WTC11 (cell line): ENCODE measurements around the gene GNPTG.

Source experiments
- IRF2 ChIP-seq: sonication (generic); formaldehyde crosslinking; IDR thresholded peaks from 2 replicates; pipeline ENCODE4 v1.8.0; 2022; ENCODE audit warnings: low read depth, missing genetic modification reagents, borderline replicate concordance
- JUN ChIP-seq: sonication (generic); formaldehyde crosslinking; IDR thresholded peaks from 2 replicates; pipeline ENCODE4 v1.8.0; 2023; ENCODE audit warnings: mild to moderate bottlenecking, missing genetic modification reagents
- KAT7 ChIP-seq: sonication (generic); formaldehyde crosslinking; IDR thresholded peaks from 2 replicates; pipeline ENCODE4 v1.8.1; 2023; ENCODE audit warnings: missing genetic modification reagents, mild to moderate bottlenecking, borderline replicate concordance
- ZNF317 ChIP-seq: sonication (generic); formaldehyde crosslinking; IDR thresholded peaks from 2 replicates; pipeline ENCODE4 v1.8.1; 2023; ENCODE audit warnings: low read depth, mild to moderate bottlenecking, moderate library complexity, missing genetic modification reagents, borderline replicate concordance
- TF ChIP-seq, protein P1 (sequence below): fragments of 200-600 bp; IDR thresholded peaks from 2 replicates; pipeline ENCODE4 v1.8.0; 2022; ENCODE audit warnings: antibody characterized with exemption
- TF ChIP-seq, protein P2 (sequence below): sonication (generic); formaldehyde crosslinking; IDR thresholded peaks from 2 replicates; pipeline ENCODE4 v1.8.1; 2023; ENCODE audit warnings: mild to moderate bottlenecking, missing genetic modification reagents, moderate library complexity
- TF ChIP-seq, protein P3 (sequence below): sonication (generic); formaldehyde crosslinking; IDR thresholded peaks from 2 replicates; pipeline ENCODE4 v1.8.1; 2022; ENCODE audit warnings: low read depth, missing genetic modification reagents, borderline replicate concordance

DNA sequence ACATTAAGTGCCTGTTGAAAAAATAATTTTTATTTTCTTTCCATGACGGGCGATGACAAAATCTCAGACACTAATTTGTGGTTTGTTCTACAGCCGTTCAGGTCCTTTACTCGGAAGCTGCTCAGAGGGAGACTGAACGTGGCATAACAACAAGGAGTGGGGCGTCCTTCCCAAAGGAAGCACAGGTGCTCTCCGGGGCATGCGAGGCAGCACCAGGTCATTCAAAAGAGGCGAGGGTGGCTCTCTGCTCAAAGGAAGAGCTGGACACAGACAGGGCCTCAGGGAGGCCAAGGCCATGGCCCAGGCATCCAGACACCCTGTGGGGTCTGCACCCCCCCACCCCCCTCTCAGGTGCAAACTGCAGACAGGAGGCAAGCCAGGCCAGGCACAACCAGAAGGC is 46.6 kb downstream of the GNPTG start:
- TF ChIP-seq, protein P1, sequence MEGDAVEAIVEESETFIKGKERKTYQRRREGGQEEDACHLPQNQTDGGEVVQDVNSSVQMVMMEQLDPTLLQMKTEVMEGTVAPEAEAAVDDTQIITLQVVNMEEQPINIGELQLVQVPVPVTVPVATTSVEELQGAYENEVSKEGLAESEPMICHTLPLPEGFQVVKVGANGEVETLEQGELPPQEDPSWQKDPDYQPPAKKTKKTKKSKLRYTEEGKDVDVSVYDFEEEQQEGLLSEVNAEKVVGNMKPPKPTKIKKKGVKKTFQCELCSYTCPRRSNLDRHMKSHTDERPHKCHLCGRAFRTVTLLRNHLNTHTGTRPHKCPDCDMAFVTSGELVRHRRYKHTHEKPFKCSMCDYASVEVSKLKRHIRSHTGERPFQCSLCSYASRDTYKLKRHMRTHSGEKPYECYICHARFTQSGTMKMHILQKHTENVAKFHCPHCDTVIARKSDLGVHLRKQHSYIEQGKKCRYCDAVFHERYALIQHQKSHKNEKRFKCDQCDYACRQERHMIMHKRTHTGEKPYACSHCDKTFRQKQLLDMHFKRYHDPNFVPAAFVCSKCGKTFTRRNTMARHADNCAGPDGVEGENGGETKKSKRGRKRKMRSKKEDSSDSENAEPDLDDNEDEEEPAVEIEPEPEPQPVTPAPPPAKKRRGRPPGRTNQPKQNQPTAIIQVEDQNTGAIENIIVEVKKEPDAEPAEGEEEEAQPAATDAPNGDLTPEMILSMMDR: no peak
- TF ChIP-seq JUN (CRISPR knock-in tag): no peak
- TF ChIP-seq, protein P2, sequence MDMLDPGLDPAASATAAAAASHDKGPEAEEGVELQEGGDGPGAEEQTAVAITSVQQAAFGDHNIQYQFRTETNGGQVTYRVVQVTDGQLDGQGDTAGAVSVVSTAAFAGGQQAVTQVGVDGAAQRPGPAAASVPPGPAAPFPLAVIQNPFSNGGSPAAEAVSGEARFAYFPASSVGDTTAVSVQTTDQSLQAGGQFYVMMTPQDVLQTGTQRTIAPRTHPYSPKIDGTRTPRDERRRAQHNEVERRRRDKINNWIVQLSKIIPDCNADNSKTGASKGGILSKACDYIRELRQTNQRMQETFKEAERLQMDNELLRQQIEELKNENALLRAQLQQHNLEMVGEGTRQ (CRISPR knock-in tag): no peak
- no peak for TF ChIP-seq IRF2 (CRISPR knock-in tag)
- no peak for TF ChIP-seq ZNF317 (CRISPR knock-in tag)
- TF ChIP-seq, protein P3, sequence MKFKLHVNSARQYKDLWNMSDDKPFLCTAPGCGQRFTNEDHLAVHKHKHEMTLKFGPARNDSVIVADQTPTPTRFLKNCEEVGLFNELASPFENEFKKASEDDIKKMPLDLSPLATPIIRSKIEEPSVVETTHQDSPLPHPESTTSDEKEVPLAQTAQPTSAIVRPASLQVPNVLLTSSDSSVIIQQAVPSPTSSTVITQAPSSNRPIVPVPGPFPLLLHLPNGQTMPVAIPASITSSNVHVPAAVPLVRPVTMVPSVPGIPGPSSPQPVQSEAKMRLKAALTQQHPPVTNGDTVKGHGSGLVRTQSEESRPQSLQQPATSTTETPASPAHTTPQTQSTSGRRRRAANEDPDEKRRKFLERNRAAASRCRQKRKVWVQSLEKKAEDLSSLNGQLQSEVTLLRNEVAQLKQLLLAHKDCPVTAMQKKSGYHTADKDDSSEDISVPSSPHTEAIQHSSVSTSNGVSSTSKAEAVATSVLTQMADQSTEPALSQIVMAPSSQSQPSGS (CRISPR knock-in tag): no peak
- no peak for TF ChIP-seq KAT7 (CRISPR knock-in tag)
